NB4 (cell line): Measurements from ENCODE around the gene CFAP53.
A peak's percentile ranks its signal among the peaks of the same experiment; 100 is the strongest.

Experiments used
- DNase-seq: peaks from one replicate; pipeline ENCODE4 v3.0.0; 2010; ENCODE audit warnings: low read depth
- H3K4me3 ChIP-seq: one replicate; pipeline ENCODE4 v1.5.1; 2011; ENCODE audit warnings: mild to moderate bottlenecking, low read depth, low read length, moderate library complexity
- MYC ChIP-seq: IDR thresholded peaks from 2 replicates; pipeline ENCODE4 v1.6.1; 2011; ENCODE audit warnings: low read depth, low read length
- POLR2A ChIP-seq: IDR thresholded peaks from 2 replicates; pipeline ENCODE4 v1.6.1; 2011; ENCODE audit warnings: mild to moderate bottlenecking; ENCODE audit not compliant: insufficient read length; ENCODE audit errors: extremely low read depth
- TF ChIP-seq, protein P1 (sequence below): IDR thresholded peaks from 2 replicates; pipeline ENCODE4 v1.6.1; 2011; ENCODE audit warnings: low read depth, low read length
- TF ChIP-seq, protein P2 (sequence below): IDR thresholded peaks from one replicate; pipeline ENCODE4 v1.5.1; 2012; ENCODE audit warnings: low read depth, low read length

CFAP53 gene

DNA sequence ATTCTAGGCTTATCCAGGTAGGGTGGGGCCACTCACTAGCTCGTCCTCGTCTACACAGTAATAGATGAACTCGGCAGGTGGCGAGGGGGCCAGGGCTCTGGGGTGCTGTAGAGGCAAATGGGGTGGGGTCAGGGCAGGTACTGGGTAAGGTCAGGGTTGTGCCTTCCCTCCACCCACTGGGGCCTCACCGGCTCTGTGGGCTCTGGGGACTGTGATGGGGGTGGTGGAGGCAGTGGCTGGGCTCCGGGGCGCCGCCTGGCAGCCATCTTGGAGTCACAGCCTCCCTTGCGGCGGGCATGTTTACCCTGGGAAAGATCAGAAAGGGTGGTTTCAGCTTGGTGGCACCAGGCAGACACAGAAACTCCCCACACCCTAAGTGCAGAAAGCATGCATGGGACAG is 8.6 kb upstream of the CFAP53 start:
- no peak for DNase-seq

DNA sequence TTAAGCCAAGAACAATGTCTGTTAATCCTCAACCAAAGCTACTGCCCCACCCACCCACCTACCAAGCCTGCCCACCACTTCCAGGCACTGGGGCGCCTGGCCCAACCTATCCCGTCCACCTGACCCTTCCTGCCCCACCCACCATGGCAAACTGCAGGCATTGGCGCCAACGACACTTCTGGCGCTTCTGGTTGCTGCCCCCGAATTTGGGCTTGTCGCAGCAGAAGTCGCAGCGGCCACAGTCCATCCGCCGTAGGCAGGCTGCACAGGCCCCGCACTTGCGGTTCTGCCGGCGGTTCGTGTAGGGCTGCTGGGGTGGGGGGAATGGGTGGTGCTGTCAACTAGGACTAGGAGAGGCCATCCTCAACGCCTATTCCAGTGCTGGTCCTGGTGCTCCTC is 7.7 kb upstream of the CFAP53 start:
- TF ChIP-seq MYC, result no peak
- TF ChIP-seq, protein P1, sequence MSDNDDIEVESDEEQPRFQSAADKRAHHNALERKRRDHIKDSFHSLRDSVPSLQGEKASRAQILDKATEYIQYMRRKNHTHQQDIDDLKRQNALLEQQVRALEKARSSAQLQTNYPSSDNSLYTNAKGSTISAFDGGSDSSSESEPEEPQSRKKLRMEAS, result no peak
- no peak overlapping the region for H3K4me3 ChIP-seq
- DNase-seq, result no peak

More for the DNA sequence above, 8.6 kb upstream of the CFAP53 start:
- no peak overlapping the region for H3K4me3 ChIP-seq
- TF ChIP-seq, protein P1, result no peak
- TF ChIP-seq, protein P2, sequence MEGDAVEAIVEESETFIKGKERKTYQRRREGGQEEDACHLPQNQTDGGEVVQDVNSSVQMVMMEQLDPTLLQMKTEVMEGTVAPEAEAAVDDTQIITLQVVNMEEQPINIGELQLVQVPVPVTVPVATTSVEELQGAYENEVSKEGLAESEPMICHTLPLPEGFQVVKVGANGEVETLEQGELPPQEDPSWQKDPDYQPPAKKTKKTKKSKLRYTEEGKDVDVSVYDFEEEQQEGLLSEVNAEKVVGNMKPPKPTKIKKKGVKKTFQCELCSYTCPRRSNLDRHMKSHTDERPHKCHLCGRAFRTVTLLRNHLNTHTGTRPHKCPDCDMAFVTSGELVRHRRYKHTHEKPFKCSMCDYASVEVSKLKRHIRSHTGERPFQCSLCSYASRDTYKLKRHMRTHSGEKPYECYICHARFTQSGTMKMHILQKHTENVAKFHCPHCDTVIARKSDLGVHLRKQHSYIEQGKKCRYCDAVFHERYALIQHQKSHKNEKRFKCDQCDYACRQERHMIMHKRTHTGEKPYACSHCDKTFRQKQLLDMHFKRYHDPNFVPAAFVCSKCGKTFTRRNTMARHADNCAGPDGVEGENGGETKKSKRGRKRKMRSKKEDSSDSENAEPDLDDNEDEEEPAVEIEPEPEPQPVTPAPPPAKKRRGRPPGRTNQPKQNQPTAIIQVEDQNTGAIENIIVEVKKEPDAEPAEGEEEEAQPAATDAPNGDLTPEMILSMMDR, result no peak
- TF ChIP-seq MYC (no peak), POLR2A (no peak)

DNA sequence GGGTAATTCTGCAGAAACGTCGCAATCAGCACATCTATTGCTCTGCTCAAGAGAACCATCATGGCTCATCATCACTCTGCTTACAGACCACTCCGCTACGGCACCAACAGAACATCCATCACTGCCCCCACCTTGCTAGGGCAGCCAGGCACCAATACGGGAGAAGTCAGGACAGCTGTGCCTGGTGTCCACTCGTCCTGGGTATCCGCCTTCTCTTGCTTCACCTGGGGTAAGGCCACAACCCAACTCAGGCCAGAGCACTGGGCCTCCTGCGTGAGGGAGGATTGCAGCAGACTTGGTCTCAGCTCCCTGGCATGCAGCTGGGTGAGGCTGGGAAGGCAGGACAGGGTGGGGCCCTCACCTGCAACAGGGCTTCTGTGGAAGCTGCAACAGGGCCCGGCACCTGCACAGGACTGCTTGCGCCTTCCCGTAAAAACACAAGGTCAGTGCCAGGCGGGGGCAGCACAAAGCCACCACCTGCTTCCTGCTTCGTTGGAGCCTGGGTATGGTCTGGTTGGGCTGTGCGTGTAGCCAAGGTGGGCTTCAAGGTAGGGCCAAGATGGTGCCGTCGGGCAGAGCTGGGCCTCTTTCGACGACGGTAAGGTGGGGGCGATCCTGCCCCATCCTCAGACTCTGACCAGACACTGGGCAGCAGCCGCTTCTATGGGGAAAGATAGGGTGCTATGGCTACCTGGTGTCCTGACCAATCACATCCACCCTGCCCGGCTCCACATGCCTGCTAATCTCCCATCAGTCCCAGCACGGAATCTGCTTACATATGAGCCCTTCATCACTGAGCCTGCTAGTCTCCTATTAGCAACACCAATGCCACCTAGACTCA is 7.1 kb upstream of the CFAP53 start:
- TF ChIP-seq POLR2A, result no peak
- TF ChIP-seq, protein P1, result no peak
- TF ChIP-seq, protein P2, result no peak
- no peak for TF ChIP-seq MYC
- H3K4me3 ChIP-seq, result no peak overlapping the region
- DNase-seq, result no peak

DNA sequence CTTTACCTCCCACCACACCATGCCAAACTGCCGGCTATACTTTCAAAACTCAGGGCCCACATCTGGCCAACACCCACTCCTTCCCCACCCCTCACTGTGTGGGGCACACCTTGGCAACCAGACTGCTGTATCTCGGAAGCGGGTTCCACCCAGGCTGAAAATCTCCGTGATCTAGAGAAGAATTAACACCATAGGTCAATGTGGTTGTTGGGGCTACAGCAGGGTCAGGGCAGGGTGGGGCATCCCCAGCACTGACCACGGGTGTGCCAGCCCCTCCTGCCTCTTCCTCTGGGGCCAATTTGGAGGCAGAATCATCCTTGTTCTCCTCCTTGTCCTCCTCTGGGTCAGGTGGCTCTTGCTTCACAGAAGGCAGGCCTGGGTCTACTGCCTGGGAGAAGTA is 6.3 kb upstream of the CFAP53 start:
- TF ChIP-seq, protein P1, result no peak
- TF ChIP-seq MYC (no peak), POLR2A (no peak)
- TF ChIP-seq, protein P2, result no peak
- H3K4me3 ChIP-seq, result no peak overlapping the region
- no peak for DNase-seq

DNA sequence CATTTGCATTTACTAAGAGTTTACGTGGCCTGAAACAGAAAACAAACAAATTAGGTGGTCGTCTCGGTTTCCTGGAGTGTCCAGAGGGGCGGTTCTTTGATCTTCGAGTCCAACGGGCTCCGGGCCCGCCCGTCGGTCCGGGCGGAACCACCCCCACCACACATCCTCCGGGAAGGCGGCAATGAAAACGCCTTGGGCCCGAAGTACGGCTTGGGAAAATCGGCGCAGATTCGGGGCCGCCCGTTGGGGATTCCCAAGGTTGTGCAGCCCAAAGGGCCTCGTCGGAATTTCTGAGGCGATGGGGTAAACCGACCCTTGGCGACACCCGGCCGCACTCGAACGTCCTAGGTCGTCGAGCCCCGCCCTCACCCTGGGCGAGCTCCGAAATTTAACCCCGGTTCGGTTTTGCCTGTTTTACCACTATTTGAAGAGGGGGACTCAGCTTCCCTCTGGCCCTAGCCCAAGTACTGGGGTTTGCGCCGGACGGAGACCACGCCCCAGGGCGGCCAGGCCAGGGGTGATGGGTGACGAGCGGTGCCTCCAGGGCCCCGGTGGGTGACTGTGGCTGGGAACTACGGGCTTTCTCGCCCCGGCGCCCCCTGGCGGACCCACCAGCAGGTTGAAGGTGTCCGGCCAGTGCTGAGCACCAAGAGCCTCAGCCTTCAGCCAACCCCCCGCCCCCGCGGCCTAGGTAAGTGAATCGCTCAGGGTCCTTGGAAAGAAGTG is 1.9 kb upstream of the CFAP53 start:
- no peak overlapping the region for H3K4me3 ChIP-seq
- no peak for DNase-seq
- TF ChIP-seq POLR2A, result no peak
- TF ChIP-seq, protein P2, result peak; percentile 5

DNA sequence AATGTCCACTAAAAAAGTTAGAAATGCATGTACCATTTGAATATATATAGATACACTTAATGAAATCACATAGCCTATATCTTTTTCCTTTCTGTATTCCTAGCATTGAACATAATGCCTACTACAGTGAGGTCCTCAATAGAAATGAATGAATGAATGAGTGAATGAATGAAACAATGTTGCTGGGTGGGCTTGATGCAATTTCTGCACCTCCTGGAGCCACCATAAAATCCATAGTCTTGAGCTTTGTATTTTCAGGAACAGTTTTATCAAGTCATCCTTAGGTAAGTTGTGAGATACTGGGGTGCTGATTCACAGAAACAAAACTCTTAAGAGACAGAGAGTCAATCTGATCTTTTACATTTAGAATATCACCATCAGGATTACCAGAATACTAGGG is 3.3 kb downstream of the CFAP53 start:
- TF ChIP-seq, protein P2, result no peak
- TF ChIP-seq POLR2A, result no peak
- TF ChIP-seq, protein P1, result no peak
- no peak for TF ChIP-seq MYC
- no peak overlapping the region for H3K4me3 ChIP-seq
- no peak for DNase-seq
